ENCODE measurements around the gene LRPAP1.
"Not testable (repeated sequence)": the region's sequence is repeated elsewhere in the genome, so short reads cannot be mapped to it uniquely, and the experiment has no call there.

LRPAP1 gene

GRCh38 chr4:3531879-3532750 lies at the start of gene LRPAP1:
Gene LRPAP1, minus strand, starts transcription at chr4:3532422. Its CDS starts 10 bp downstream, at chr4:3532412.
- peak; percentile 69 for DNase-seq (ENCODE audit: low read depth, low spot score)

- not testable (repeated sequence) for DNase-seq (ENCODE audit: low read depth, low spot score)
Measured at GRCh38 chr4:3581334-3582090, 49.3 kb upstream of the LRPAP1 start.

GRCh38 chr4:3580859-3581258 lies 48.6 kb upstream of the LRPAP1 start:
- DNase-seq (ENCODE audit: low read depth, low spot score): not testable (repeated sequence)

GRCh38 chr4:3578527-3579144 lies 46.4 kb upstream of the LRPAP1 start:
- not testable (repeated sequence) for DNase-seq (ENCODE audit: low read depth, low spot score)

- DNase-seq (ENCODE audit: low read depth, low spot score): not testable (repeated sequence)
Measured at GRCh38 chr4:3578052-3578451, 45.8 kb upstream of the LRPAP1 start.

- DNase-seq (ENCODE audit: low read depth, low spot score): not testable (repeated sequence)
Measured at GRCh38 chr4:3577208-3577892, 45.1 kb upstream of the LRPAP1 start.

DNA sequence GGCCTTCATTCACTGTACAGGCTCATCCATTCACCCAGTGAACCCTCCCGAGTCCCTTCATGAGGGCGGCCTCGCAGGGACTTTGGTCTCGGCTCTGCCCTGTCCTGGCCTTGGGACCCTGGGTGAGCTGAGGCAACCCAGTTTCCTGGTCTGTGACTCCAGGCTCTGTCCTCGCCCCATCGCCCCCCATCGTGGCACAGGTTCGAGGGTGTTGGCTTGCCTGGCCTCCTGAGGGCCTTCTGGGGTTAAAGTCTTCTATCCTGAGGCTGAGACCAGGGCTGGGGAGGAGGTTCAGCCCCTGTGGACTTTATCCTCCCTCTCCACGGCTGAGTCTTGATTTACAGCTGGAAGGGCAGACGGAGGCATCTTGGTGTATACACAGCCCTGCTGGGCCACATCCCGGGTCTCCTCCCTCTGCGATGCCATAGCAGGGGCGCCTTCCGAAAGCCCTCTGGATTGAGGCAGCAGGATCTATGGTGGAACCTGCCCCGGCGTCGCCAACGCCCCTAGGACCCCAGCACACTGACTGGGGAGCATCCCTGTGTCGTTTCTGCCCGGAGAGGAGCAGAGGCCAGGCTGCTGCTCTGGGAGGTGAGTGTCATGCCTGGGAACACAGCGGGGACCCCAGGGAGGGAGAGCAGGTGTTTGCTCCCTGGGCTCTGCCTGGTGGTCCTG lies 44.4 kb upstream of the LRPAP1 start:
- DNase-seq (ENCODE audit: low read depth, low spot score): not testable (repeated sequence)

DNA sequence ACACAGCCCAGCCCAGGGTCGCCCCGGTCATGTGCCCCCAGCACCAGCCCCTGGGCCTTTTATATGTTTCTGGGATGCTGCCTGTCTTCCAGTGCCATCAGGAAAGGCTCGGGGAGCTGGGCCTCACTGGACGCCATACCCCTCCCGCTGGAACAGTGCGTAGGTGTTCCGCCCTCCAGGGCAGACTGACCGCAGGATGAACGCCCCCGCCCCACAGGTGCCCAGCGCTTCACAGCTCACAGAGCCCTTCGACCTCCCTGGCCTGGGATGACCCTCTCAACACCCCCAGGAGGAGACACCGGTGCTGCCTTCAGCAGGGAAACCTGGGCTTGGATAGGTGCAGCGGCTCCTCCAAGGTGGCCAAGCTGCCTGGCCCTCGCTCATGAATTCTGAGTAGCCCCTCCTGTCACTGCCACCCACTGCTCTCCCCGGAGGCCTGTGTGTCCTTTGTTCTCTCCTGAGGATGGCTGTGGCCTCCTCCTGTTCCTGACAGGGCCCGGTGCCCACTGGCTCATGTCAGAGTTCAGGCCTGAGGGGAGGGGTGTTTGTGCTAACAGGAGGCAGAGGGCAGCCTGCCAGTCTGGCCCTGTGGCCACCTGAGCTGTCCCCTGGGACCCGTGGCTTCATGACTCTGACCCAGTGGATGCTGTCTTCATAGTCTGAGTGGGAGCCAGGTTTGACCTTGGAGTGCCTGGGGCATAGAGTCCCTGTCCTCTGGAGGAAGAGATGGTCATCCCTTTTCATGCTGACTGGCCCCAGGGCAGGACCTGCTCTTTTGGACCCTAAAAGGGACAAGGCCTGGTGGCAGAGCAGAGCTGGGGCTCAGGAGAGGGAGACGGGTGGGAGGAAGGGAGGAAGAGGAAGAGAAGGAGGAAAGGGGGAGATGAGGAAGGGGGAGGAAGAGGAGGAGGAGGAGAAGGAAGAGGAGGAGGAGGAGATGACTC lies 43.5 kb upstream of the LRPAP1 start:
- DNase-seq (ENCODE audit: low read depth, low spot score): not testable (repeated sequence)

- not testable (repeated sequence) for DNase-seq (ENCODE audit: low read depth, low spot score)
Measured at GRCh38 chr4:3574865-3575264, 42.6 kb upstream of the LRPAP1 start.

DNA sequence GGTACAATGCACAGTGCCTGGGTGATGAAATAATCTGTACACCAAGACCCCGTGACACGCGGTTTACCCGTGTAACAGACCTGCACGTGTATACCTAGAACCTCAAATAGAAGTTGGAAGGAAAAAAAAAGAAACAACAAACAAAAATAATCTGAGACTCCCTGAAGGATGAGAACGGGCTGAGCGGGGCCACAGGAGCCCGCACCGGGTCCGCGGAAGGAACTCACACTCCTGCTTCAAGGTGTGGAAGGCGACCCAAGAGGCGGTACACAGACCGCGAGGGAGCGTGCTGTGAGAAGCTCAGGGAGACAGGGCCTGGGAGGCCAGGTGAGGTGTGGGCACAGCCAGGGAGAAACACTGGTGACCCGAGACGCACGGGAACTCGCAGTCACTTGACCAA lies 42.1 kb upstream of the LRPAP1 start:
- not testable (repeated sequence) for DNase-seq (ENCODE audit: low read depth, low spot score)

DNA sequence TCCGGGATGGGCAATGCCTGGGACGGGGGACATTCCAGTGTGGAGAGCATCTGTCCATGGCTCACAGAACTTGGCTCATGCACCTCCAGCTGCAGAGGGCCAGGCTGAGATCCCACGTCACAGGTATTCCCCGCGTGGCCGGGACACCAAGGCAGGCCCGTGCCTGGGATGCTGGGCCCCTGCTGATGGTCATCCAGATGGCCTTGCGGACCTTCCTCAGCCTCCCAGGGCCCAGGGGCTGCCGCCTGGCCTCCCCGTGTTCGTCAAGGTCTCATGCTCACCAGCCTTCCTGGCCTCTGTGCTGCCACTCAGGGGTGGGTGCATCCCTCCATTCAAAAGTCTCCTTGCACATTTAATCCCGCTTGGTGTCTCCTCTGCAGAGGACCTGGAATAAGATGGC lies 40.9 kb upstream of the LRPAP1 start:
- no peak for DNase-seq (ENCODE audit: low read depth, low spot score)

DNA sequence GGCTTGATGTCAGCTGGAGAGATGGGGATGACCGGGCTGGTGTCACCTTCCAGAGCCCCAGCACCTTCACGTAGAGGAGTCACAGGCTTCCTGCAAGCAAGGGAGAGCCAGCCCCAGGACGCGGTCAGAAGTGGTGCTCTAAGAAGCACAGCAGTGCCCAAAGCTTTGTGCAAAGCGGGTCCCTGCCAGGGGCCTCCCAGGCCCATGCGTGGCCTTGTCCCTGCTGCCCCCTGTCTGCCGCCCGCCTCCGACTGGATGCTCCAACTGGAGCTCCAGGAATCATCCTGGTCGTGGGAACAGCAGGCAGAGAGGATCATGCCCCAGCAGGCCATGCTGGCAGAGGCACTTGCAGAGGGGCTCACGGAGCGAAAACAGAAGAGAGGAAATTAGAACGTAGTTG lies 40.1 kb upstream of the LRPAP1 start:
- no peak for DNase-seq (ENCODE audit: low read depth, low spot score)

GRCh38 chr4:3571921-3572320 lies 39.7 kb upstream of the LRPAP1 start:
- DNase-seq (ENCODE audit: low read depth, low spot score): no peak

DNA sequence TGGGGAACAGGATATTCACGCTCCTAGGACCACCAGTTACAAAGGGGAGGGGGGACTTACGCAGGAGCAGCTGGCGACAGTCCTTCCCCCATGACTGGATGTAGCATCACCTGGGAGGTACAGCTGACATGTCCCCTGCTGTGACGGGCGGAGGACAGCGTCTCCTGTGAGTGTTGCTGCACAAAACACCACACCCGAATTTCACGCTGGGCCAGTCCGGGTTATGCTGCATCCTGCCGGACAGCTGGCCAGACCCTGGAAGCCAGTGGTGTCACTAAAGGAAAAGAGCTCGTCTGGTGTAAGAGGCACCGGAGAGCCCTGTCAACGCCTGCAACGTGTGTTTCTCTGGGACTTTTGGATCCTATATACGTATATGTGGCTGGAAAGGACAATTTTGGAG lies 38.7 kb upstream of the LRPAP1 start:
- DNase-seq (ENCODE audit: low read depth, low spot score): not testable (repeated sequence)

GRCh38 chr4:3569611-3570010 lies 37.4 kb upstream of the LRPAP1 start:
- DNase-seq (ENCODE audit: low read depth, low spot score): not testable (repeated sequence)

DNA sequence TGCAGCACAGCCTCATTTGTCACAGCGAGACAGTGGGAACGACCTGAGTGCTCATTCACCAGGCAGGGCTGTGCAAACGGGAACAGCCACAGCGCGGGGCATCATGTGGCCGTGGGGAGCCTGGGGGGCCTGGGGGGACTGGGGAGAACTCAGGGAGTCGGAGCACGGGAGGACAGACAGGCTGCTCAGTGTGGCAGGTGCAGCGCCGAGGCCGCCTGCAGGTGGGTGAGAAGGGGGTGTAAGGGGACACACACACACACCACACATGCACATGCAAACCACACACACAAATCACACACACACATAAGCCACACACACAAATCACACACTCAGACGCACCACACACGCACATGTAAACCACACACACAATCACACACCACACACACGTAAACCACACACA lies 34.5 kb upstream of the LRPAP1 start:
- DNase-seq (ENCODE audit: low read depth, low spot score): not testable (repeated sequence)

- DNase-seq (ENCODE audit: low read depth, low spot score): not testable (repeated sequence)
Measured at GRCh38 chr4:3566301-3566700, 34.1 kb upstream of the LRPAP1 start.

GRCh38 chr4:3564948-3565347 lies 32.7 kb upstream of the LRPAP1 start:
- DNase-seq (ENCODE audit: low read depth, low spot score): not testable (repeated sequence)

DNA sequence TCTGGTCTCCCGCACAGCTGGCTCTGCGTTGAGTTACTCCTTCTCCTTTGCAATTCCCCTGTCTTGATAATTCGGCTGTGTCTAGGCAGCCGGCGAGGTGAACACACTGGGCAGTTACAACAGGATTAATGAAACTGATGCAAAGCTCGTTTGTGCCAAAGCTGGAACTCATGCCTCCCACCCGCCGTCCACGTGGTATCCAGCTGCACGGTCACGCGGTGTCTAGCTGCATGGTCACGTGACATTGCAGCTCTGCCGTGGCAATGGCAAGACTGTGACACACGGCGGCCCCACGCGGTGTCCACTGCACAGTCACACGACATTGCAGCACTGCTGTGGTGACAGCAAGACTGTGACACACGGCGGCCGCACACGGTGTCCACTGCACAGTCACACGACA lies 31.2 kb upstream of the LRPAP1 start:
- DNase-seq (ENCODE audit: low read depth, low spot score): no peak

- not testable (repeated sequence) for DNase-seq (ENCODE audit: low read depth, low spot score)
Measured at GRCh38 chr4:3562127-3562526, 29.9 kb upstream of the LRPAP1 start.
